GM23338 (cell line): Measurements from ENCODE around the gene ADAMTS4.

Experiments
- NANOG ChIP-seq: IDR thresholded peaks from 2 replicates; pipeline ENCODE4 v1.6.1; 2016; ENCODE audit warnings: antibody characterized with exemption, borderline replicate concordance
- TF ChIP-seq, protein P1 (sequence below), 2 experiments: fragments of 200-600 bp in 1 of 2; sonication (generic) in 1 of 2; conservative IDR thresholded peaks; 2 replicates each; pipeline versions ENCODE4 v1.5.1 to v1.6.1; 2016 to 2017; ENCODE audit warnings: antibody characterized with exemption in 2 of 2, low read depth in 2 of 2, mild to moderate bottlenecking in 2 of 2, moderate library complexity in 1 of 2

DNA sequence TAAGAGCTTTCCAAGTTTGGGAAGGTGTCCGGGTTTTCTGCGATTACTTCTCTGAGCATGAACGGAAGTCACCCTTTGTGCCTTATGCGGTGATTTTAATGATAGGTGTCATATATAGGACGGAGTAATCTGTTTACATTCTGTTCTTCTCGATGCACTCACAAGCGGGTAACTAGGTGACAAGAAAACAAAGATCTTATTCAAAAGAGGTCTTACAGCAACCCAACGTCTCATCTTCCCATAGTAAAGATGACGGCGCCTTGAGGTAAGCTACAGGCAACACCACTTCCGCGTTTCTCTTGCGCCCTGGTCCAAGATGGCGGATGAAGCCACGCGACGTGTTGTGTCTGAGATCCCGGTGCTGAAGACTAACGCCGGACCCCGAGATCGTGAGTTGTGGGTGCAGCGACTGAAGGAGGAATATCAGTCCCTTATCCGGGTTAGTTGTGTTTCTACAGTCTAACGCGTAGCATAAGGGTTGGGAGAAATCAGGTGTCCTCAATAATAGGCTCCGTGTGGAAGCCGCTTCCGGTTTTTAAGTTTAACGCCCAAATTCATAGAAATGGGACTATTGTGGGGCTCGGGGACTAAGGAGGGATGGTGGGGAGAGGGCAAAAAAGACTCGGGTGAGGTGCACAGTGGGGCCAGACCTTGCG, 45.0 kb downstream of the ADAMTS4 start, which contains the start of gene UFC1:
- TF ChIP-seq, protein P1, sequence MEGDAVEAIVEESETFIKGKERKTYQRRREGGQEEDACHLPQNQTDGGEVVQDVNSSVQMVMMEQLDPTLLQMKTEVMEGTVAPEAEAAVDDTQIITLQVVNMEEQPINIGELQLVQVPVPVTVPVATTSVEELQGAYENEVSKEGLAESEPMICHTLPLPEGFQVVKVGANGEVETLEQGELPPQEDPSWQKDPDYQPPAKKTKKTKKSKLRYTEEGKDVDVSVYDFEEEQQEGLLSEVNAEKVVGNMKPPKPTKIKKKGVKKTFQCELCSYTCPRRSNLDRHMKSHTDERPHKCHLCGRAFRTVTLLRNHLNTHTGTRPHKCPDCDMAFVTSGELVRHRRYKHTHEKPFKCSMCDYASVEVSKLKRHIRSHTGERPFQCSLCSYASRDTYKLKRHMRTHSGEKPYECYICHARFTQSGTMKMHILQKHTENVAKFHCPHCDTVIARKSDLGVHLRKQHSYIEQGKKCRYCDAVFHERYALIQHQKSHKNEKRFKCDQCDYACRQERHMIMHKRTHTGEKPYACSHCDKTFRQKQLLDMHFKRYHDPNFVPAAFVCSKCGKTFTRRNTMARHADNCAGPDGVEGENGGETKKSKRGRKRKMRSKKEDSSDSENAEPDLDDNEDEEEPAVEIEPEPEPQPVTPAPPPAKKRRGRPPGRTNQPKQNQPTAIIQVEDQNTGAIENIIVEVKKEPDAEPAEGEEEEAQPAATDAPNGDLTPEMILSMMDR (conservative IDR thresholded peaks at IDR 0.05; ENCODE audit: low read depth in 2 of 2) = no peak
- TF ChIP-seq NANOG = no peak
